KMS-11 (cell line): ENCODE data around the gene ZBTB44.

Source experiments
- H2AFZ ChIP-seq: fragments of 200-600 bp; sonication (generic); 2 replicates; pipeline ENCODE4 v1.6.1; 2016; ENCODE audit warnings: antibody characterized with exemption, mixed run types, low read depth
- H3K27ac ChIP-seq: fragments of 200-600 bp; sonication (generic); 2 replicates; pipeline ENCODE4 v1.6.1; 2016; ENCODE audit warnings: mild to moderate bottlenecking, mixed run types
- H3K27me3 ChIP-seq: fragments of 200-600 bp; sonication (generic); 2 replicates; pipeline ENCODE4 v1.6.1; 2017; ENCODE audit warnings: mild to moderate bottlenecking, low read depth, mixed run types, moderate library complexity; ENCODE audit not compliant: insufficient read depth
- H3K36me3 ChIP-seq: fragments of 200-600 bp; sonication (generic); 2 replicates; pipeline ENCODE4 v1.6.1; 2017; ENCODE audit warnings: mild to moderate bottlenecking, mixed run types; ENCODE audit not compliant: insufficient read depth
- H3K4me1 ChIP-seq: fragments of 200-600 bp; sonication (generic); 2 replicates; pipeline ENCODE4 v1.6.1; 2016; ENCODE audit warnings: mild to moderate bottlenecking, low read depth, mixed run types; ENCODE audit not compliant: poor library complexity, severe bottlenecking
- H3K4me2 ChIP-seq: fragments of 200-600 bp; sonication (generic); 2 replicates; pipeline ENCODE4 v1.7.0; 2016; ENCODE audit warnings: mild to moderate bottlenecking, mixed run types
- H3K4me3 ChIP-seq: fragments of 200-600 bp; sonication (generic); IDR thresholded peaks from 2 replicates; pipeline ENCODE4 v1.6.1; 2017; ENCODE audit warnings: low read depth, low read length, mixed read lengths; ENCODE audit not compliant: insufficient read depth
- H3K79me2 ChIP-seq: fragments of 200-600 bp; sonication (generic); 2 replicates; pipeline ENCODE4 v1.6.1; 2016; ENCODE audit warnings: low read depth, mixed run types; ENCODE audit not compliant: insufficient read depth
- H3K9ac ChIP-seq: fragments of 200-600 bp; sonication (generic); 2 replicates; pipeline ENCODE4 v1.6.1; 2016; ENCODE audit warnings: mild to moderate bottlenecking, mixed run types
- H4K20me1 ChIP-seq: fragments of 200-600 bp; sonication (generic); 2 replicates; pipeline ENCODE4 v1.6.1; 2016; ENCODE audit warnings: mild to moderate bottlenecking, mixed run types; ENCODE audit not compliant: insufficient read depth
- TF ChIP-seq, protein P1 (sequence below): fragments of 200-600 bp; sonication (generic); conservative IDR thresholded peaks from 2 replicates; pipeline ENCODE4 v1.6.1; 2017; ENCODE audit warnings: low read depth, mild to moderate bottlenecking, antibody characterized with exemption, low read length, moderate library complexity, mixed read lengths

Gene ZBTB44

DNA sequence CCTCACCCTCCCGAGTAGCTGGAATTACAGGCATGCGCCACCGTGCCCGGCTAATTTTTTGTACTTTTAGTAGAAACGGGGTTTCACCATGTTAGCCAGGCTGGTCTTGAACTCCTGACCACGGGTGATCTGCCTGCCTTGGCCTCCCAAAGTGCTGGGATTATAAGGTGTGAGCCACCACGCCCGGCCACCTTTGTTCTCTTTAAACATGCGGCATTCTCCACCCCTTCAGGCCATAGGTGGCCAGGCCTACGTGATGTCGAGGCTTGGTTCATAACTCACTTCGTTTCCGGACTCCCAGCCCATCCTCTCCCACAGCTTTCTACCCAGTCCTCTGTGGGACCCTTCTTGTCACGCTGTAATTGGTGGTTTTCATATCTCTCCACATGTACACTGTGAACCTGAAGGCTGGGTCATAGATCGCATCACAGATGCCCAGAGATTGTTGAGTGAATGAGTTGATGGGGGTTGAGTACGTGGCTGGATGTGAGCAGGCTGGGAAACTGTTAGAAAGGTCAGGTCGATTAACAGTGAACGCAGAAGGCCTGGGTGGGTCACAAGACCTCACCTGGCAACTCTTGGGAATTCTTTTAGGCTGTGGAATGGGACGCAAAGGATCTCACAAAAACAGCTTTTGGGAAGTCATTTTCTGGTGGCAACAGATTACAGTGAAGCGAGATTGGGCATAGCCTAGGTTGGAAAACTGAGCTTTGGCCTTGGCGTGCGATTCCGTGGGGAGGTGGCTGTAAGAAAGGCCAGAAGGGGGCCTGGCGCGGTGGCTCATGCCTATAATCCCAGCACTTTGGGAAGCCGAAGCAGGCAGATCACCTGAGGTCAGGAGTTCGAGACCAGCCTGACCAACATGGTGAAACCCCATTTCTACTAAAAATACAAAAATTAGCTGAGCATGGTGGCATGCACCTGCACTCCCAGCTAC lies 110.7 kb downstream of the ZBTB44 start:
- H3K4me3 ChIP-seq = no peak overlapping the region
- H3K27ac ChIP-seq = no peak overlapping the region
- no peak overlapping the region for H3K4me2 ChIP-seq
- no peaks in the 10 kb centered on the region for H3K27me3 ChIP-seq
- no peaks in the 10 kb centered on the region for H3K79me2 ChIP-seq
- H3K4me1 ChIP-seq = no peaks in the 10 kb centered on the region
- no peak overlapping the region for H3K9ac ChIP-seq
- H3K36me3 ChIP-seq = no peaks in the 10 kb centered on the region
- H2AFZ ChIP-seq = no peak overlapping the region
- TF ChIP-seq, protein P1, sequence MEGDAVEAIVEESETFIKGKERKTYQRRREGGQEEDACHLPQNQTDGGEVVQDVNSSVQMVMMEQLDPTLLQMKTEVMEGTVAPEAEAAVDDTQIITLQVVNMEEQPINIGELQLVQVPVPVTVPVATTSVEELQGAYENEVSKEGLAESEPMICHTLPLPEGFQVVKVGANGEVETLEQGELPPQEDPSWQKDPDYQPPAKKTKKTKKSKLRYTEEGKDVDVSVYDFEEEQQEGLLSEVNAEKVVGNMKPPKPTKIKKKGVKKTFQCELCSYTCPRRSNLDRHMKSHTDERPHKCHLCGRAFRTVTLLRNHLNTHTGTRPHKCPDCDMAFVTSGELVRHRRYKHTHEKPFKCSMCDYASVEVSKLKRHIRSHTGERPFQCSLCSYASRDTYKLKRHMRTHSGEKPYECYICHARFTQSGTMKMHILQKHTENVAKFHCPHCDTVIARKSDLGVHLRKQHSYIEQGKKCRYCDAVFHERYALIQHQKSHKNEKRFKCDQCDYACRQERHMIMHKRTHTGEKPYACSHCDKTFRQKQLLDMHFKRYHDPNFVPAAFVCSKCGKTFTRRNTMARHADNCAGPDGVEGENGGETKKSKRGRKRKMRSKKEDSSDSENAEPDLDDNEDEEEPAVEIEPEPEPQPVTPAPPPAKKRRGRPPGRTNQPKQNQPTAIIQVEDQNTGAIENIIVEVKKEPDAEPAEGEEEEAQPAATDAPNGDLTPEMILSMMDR = no peak
- no peaks in the 10 kb centered on the region for H4K20me1 ChIP-seq

DNA sequence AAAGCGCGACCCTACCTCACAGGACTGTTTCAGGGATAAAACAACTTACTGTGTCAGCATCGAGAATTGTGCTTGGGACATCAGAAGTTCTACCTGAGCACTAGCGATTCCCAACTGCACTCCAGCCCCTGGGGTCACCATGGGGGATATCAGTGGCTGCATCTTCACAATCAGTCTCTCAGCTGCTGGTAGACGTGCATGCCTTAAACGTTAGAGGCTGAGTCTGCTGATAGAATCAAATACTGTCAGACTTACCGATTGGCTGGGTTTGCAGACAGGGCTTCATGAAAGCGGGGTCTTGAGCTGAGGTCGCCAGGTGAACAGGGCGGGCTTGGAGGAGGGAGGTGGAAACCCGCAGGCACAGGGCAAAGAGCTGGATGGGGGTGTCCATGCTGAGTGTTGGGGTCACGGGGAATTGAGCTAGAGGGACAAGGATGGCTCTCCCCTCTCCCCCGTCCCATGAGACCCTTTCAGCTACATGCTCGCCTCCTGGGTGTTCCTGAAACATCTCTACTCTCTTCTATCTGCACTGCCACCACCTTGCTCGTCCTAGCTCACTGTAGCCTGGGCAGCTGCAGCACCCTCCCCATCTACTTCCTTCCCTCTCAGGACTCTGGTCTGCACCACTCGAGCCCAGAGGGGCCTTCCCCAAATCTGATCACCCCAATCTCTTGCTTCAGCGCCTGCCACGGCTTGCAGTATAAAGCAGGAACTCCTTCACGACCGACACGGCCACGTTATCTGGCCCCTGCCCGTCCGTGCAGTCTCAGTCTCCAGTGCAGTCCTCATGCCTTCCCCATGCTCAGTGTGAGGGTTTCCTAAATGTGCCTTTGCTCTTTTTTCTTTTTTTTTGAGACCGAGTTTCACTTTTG lies 111.7 kb downstream of the ZBTB44 start:
- H3K9ac ChIP-seq = no peak overlapping the region
- no peak overlapping the region for H2AFZ ChIP-seq
- H3K27ac ChIP-seq = no peak overlapping the region
- TF ChIP-seq, protein P1 = no peak
- no peaks in the 10 kb centered on the region for H3K27me3 ChIP-seq
- H3K36me3 ChIP-seq = no peaks in the 10 kb centered on the region
- H4K20me1 ChIP-seq = no peaks in the 10 kb centered on the region
- no peaks in the 10 kb centered on the region for H3K4me1 ChIP-seq
- no peak overlapping the region for H3K4me2 ChIP-seq
- no peak overlapping the region for H3K4me3 ChIP-seq
- no peaks in the 10 kb centered on the region for H3K79me2 ChIP-seq

DNA sequence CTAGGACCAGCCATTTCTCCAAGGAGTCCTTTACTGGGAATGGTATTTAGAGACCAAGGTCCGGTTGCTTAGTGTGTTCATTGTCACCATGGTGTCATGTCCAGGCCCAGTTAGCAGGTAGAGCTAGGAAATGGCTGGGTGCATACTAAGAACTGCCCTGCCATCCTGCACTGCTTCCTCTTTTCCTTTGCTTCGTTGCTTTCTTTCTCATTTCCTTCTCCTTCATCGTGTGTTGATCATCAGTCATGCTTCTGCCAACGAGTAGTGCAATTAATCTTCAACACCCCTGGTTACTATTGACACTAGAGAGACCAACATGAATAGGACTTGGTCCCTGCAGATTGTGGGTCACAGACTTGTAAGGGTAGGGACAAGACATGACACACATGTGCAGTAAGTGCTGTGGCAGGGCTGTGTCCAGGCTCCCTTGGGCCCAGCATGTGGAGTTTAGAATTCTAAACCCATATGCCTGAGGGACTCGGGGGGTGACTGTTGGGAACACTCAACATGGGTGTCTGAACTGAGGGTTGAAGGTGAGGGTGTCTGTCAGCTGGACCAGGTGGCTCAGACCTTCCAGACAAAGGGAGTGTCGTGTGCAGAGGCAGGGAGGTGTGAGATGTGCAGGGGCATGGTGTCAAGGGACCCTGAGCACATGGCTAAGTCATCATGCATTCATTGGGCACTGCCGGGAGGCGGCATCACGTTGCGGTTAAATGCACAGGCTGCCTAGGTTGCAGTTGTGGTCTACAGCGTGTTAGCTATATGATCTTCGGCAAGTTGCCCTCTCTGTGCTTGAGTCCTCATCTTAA lies 112.5 kb downstream of the ZBTB44 start:
- Histone ChIP-seq H3K4me3 (no peak overlapping the region), H3K4me1 (no peaks in the 10 kb centered on the region), H3K27me3 (no peaks in the 10 kb centered on the region), H3K27ac (no peak overlapping the region), H3K4me2 (no peak overlapping the region), H3K36me3 (no peaks in the 10 kb centered on the region), H2AFZ (no peak overlapping the region), H3K79me2 (no peaks in the 10 kb centered on the region), H3K9ac (no peak overlapping the region), H4K20me1 (no peaks in the 10 kb centered on the region)
- TF ChIP-seq, protein P1 = no peak

DNA sequence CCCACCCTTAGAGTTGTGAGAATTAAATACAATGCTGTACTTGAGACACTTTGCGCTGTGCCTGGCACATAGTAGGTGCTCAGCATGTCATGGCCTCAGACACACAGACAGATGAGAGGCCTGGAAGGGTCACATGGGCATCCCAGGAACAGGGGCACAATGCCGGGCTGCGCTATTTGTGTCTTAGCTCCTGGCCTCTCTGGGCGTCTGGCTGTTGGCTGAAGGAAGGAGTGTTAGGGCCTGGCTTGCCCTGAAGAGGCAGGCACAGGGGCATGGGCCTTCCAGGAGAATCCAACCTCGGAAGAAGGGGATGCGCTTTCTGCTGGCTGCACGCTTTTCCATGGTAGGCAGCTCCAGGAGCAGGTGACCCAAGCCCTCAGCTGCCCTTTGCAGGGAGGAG lies 113.7 kb downstream of the ZBTB44 start:
- Histone ChIP-seq H3K4me2 (no peak overlapping the region), H3K9ac (no peak overlapping the region), H3K4me3 (no peak overlapping the region), H3K79me2 (no peaks in the 10 kb centered on the region), H3K4me1 (no peaks in the 10 kb centered on the region), H4K20me1 (no peaks in the 10 kb centered on the region), H3K36me3 (no peaks in the 10 kb centered on the region; the same call in 1 of the 2 replicates), H3K27me3 (no peaks in the 10 kb centered on the region), H3K27ac (no peak overlapping the region), H2AFZ (no peak overlapping the region)
- TF ChIP-seq, protein P1 = no peak
